ENCODE data around the gene SOX10. TPM values are rescaled to one million over a fixed set of nuclear protein-coding genes. Genes with fewer than 3 reads are reported as not detected.

The SOX10 gene
- total RNA-seq, 1 donor from 2014 or later = 0.08 TPM

DNA sequence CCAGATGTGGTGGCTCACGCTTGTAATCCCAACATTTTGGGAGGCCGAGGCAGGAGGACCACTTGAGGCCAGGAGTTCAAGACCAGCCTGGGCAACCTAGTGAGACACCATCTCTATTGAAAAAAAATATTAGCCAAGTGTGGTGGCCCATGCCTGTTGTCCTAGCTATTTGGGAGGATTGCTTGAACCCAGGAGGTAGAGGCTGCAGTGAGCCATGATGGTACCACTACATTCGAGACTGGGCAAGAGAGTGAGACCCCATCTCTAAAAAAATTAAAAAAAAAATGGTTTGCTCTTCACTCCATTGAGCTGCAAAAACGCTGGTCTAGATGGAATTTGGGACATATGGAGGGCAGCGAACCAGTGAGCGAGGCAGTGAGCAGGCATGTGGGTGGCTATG is 21.6 kb upstream of the SOX10 start:
- Mint-ChIP-seq H3K4me1 (ENCODE audit: unreplicated experiment) (no peaks in the 10 kb centered on the region), H3K4me3 (ENCODE audit: unreplicated experiment) (no peak overlapping the region), H3K36me3 (ENCODE audit: low read depth, unreplicated experiment) (no peaks in the 10 kb centered on the region), H3K27ac (ENCODE audit: unreplicated experiment) (no peak overlapping the region), H3K9me3 (ENCODE audit: unreplicated experiment) (no peaks in the 10 kb centered on the region), H3K27me3 (ENCODE audit: unreplicated experiment) (no peaks in the 10 kb centered on the region)
- no peak for DNase-seq (ENCODE audit: low spot score)
- TF ChIP-seq, protein P1, sequence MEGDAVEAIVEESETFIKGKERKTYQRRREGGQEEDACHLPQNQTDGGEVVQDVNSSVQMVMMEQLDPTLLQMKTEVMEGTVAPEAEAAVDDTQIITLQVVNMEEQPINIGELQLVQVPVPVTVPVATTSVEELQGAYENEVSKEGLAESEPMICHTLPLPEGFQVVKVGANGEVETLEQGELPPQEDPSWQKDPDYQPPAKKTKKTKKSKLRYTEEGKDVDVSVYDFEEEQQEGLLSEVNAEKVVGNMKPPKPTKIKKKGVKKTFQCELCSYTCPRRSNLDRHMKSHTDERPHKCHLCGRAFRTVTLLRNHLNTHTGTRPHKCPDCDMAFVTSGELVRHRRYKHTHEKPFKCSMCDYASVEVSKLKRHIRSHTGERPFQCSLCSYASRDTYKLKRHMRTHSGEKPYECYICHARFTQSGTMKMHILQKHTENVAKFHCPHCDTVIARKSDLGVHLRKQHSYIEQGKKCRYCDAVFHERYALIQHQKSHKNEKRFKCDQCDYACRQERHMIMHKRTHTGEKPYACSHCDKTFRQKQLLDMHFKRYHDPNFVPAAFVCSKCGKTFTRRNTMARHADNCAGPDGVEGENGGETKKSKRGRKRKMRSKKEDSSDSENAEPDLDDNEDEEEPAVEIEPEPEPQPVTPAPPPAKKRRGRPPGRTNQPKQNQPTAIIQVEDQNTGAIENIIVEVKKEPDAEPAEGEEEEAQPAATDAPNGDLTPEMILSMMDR (IDR thresholded peaks at IDR 0.05; ENCODE audit: unreplicated experiment) = no peak

DNA sequence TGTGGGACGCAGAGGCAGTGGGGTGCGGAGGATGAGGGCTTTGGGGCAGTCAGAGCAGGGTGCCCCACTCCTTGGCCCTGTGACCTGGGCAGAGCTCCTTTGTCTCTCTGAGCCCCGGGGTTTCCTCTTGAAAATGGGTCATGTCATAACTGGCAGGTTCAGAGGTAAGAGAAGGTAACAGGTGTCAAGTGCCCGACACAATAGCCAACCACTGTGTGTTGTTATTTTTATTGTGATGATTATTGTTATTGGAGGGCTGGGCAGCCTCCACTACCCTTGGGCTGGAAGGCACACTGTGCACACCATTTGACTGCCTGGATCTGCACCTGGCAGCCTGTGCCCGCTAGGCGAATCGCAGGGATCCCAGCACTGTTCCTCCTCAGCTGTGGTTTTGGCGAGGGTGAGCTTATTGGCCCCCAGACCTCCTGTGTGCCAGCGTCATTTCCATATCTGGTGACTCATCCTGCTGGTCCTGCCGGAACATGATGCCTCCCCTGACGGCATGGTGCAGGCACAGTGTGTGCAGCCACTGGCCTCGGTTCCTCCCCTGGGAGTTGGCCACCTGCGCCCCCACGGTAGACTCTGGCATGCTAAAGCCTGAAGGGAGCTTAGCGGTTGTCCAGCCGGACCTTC is 15.4 kb upstream of the SOX10 start:
- Mint-ChIP-seq H3K4me1 (ENCODE audit: unreplicated experiment) (no peaks in the 10 kb centered on the region), H3K9me3 (ENCODE audit: unreplicated experiment) (no peaks in the 10 kb centered on the region), H3K27me3 (ENCODE audit: unreplicated experiment) (peaks cover 2% of the 10 kb centered on the region), H3K27ac (ENCODE audit: unreplicated experiment) (no peak overlapping the region), H3K4me3 (ENCODE audit: unreplicated experiment) (no peak overlapping the region), H3K36me3 (ENCODE audit: low read depth, unreplicated experiment) (no peaks in the 10 kb centered on the region)
- TF ChIP-seq, protein P1 (IDR thresholded peaks at IDR 0.05; ENCODE audit: unreplicated experiment) = no peak
- DNase-seq (ENCODE audit: low spot score) = no peak

DNA sequence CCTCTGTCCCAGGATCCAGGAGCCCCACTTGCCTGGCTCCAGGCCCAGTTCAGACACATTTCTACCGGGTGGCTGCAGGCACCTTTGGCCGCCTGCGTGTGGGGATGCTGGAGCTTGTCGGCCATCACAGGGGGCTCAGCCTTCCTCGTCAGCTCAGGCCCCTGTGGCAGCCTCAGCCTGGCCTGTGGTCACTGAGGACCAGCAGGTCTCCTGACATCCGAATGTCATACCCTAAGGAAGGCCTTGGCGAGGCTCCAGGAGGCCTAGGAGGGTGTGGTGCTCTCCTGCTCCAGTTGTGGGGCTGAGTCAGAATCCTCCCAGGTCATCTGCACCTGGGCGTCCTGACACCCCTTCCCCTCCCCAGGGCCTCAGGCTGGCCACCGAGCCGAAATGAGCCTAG is 14.9 kb upstream of the SOX10 start:
- H3K4me1 Mint-ChIP-seq (ENCODE audit: unreplicated experiment) = no peaks in the 10 kb centered on the region
- no peak for DNase-seq (ENCODE audit: low spot score)
- no peaks in the 10 kb centered on the region for H3K36me3 Mint-ChIP-seq (ENCODE audit: low read depth, unreplicated experiment)
- H3K27me3 Mint-ChIP-seq (ENCODE audit: unreplicated experiment) = peaks cover 2% of the 10 kb centered on the region
- no peak overlapping the region for H3K27ac Mint-ChIP-seq (ENCODE audit: unreplicated experiment)
- TF ChIP-seq, protein P1 (IDR thresholded peaks at IDR 0.05; ENCODE audit: unreplicated experiment) = no peak
- no peaks in the 10 kb centered on the region for H3K9me3 Mint-ChIP-seq (ENCODE audit: unreplicated experiment)
- H3K4me3 Mint-ChIP-seq (ENCODE audit: unreplicated experiment) = no peak overlapping the region

DNA sequence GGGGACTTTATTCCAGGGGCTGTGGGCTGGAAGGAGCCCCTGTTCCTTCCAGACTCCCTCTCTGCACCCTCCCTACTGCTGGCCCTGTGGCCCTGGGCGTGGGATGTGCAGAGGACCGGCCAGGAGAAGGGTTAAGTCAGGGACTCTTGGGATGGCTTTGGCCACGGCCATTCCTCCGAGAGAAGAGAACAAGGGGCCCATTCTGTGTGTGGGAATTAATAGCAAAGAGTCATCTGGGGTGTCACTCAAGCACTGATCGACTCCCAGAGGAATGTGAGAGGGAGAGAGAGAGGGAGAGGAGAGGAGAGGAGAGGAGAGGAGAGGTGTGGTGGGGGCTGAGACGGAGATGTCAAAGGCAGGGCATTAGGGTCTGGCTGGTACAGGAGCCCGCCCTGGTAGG is 14.2 kb upstream of the SOX10 start:
- no peaks in the 10 kb centered on the region for H3K9me3 Mint-ChIP-seq (ENCODE audit: unreplicated experiment)
- TF ChIP-seq, protein P1 (IDR thresholded peaks at IDR 0.05; ENCODE audit: unreplicated experiment) = no peak
- H3K27ac Mint-ChIP-seq (ENCODE audit: unreplicated experiment) = no peak overlapping the region

DNA sequence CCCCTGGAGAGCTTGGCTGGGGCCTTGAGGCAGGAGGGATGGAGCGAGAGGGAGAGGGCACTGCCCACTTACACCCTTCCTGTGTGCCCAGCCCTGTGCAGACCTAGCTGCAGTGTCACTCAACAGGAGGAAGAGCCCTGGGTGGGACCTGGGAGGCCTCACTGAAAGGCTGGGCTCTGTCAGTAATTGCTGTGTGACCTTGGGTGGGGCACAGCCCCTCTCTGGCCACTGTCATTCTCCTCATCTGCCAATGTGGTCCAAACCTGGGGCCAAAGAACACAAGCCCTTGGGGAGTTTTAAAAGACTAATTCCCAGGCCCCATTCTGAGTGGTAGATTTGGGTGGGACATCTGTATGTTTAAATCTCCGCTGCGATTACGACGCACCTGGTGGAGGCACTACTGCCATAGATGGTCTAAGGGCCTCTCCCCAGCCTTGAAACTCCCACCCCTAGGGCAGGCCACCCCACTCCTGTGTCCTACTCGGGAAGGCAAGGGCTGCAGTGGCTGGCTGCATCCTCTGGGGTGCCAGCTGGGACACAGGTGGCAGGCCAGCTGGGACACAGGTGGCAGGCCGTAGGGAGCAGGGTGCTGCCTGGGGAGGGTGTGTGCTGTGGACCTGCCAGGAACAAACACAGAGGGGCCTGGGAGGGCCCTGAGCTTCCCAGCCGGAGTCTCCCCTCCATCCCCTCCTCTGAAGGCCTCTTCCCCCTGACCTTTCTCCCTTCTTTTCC is 12.3 kb upstream of the SOX10 start:
- H3K4me1 Mint-ChIP-seq (ENCODE audit: unreplicated experiment) = no peaks in the 10 kb centered on the region
- H3K27ac Mint-ChIP-seq (ENCODE audit: unreplicated experiment) = no peak overlapping the region

More for the DNA sequence above, 14.2 kb upstream of the SOX10 start:
- H3K4me3 Mint-ChIP-seq (ENCODE audit: unreplicated experiment) = no peak overlapping the region
- peaks cover 2% of the 10 kb centered on the region for H3K27me3 Mint-ChIP-seq (ENCODE audit: unreplicated experiment)
- no peak for DNase-seq (ENCODE audit: low spot score)
- no peaks in the 10 kb centered on the region for H3K4me1 Mint-ChIP-seq (ENCODE audit: unreplicated experiment)
- H3K36me3 Mint-ChIP-seq (ENCODE audit: low read depth, unreplicated experiment) = no peaks in the 10 kb centered on the region

More for the DNA sequence above, 12.3 kb upstream of the SOX10 start:
- H3K36me3 Mint-ChIP-seq (ENCODE audit: low read depth, unreplicated experiment) = no peaks in the 10 kb centered on the region
- H3K27me3 Mint-ChIP-seq (ENCODE audit: unreplicated experiment) = peaks cover 2% of the 10 kb centered on the region
- H3K4me3 Mint-ChIP-seq (ENCODE audit: unreplicated experiment) = no peak overlapping the region
- no peak for DNase-seq (ENCODE audit: low spot score)
- no peaks in the 10 kb centered on the region for H3K9me3 Mint-ChIP-seq (ENCODE audit: unreplicated experiment)
- TF ChIP-seq, protein P1 (IDR thresholded peaks at IDR 0.05; ENCODE audit: unreplicated experiment) = no peak
